ENCODE results near the gene RBM26. TPM values are rescaled to one million over a fixed set of nuclear protein-coding genes. Genes with fewer than 3 reads are reported as not detected.

Gene RBM26
- total RNA-seq, 4 donors from 2014 or later: 16.0 to 42.3 (median 25.4) TPM

DNA sequence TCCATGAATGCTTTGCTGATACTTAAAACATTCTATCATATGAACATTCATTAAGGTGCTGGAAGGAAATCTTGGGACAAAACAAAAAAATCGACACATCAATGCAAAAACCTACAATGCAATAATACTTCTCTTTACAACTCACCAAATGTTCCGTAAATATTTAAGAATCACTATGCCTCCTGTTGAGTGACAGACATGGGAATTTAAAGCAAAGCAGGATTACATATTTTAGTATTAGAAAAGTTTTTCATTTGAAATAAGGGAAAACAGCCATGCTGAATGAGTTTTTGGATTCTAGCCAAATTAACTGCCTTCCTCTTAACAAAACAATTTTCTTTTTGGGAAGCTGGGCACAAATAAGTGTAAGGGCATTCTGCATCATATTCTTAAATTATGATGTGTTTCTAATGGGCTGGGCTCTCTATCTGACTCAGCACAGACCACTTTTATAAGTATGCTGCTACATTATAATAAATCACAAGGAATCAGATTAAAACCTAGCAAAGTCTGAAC lies 93.7 kb downstream of the RBM26 start:
- TF ChIP-seq, protein P1, sequence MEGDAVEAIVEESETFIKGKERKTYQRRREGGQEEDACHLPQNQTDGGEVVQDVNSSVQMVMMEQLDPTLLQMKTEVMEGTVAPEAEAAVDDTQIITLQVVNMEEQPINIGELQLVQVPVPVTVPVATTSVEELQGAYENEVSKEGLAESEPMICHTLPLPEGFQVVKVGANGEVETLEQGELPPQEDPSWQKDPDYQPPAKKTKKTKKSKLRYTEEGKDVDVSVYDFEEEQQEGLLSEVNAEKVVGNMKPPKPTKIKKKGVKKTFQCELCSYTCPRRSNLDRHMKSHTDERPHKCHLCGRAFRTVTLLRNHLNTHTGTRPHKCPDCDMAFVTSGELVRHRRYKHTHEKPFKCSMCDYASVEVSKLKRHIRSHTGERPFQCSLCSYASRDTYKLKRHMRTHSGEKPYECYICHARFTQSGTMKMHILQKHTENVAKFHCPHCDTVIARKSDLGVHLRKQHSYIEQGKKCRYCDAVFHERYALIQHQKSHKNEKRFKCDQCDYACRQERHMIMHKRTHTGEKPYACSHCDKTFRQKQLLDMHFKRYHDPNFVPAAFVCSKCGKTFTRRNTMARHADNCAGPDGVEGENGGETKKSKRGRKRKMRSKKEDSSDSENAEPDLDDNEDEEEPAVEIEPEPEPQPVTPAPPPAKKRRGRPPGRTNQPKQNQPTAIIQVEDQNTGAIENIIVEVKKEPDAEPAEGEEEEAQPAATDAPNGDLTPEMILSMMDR (IDR thresholded peaks at IDR 0.05): no peak
- TF ChIP-seq POLR2A (IDR thresholded peaks at IDR 0.05): no peak
- Histone ChIP-seq H3K36me3 (peaks cover 0 to 23% (median 0%) of the 10 kb centered on the region in 3 donors), H3K4me1 (peaks cover 0 to 7% (median 3%) of the 10 kb centered on the region in 3 donors), H3K27ac (no peak overlapping the region), H3K27me3 (no peaks in the 10 kb centered on the region), H3K4me3 (no peak overlapping the region), H3K9me3 (no peaks in the 10 kb centered on the region)
- intact Hi-C loops (cut with DNase I): no loop called here
- WGBS, 2 donors: 46 to 69% methylated on average over 2 of the region's 2 CpGs
- DNase-seq: no peak

- 62 to 65% methylated on average over 3 of the region's 3 CpGs for WGBS, 2 donors
- intact Hi-C loops (cut with DNase I): no loop called here
- H3K36me3 ChIP-seq: peaks cover 0 to 13% (median 0%) of the 10 kb centered on the region in 3 donors
- H3K4me3 ChIP-seq: no peak overlapping the region
- no peaks in the 10 kb centered on the region for H3K27me3 ChIP-seq
- peaks cover 0 to 7% (median 3%) of the 10 kb centered on the region in 3 donors for H3K4me1 ChIP-seq
- TF ChIP-seq, protein P1 (IDR thresholded peaks at IDR 0.05): no peak
- TF ChIP-seq POLR2A (IDR thresholded peaks at IDR 0.05): no peak
- no peak overlapping the region for H3K27ac ChIP-seq
- no peaks in the 10 kb centered on the region for H3K9me3 ChIP-seq
- DNase-seq: no peak
Observed at GRCh38 chr13:79311386-79311785, 94.7 kb downstream of the RBM26 start.

DNA sequence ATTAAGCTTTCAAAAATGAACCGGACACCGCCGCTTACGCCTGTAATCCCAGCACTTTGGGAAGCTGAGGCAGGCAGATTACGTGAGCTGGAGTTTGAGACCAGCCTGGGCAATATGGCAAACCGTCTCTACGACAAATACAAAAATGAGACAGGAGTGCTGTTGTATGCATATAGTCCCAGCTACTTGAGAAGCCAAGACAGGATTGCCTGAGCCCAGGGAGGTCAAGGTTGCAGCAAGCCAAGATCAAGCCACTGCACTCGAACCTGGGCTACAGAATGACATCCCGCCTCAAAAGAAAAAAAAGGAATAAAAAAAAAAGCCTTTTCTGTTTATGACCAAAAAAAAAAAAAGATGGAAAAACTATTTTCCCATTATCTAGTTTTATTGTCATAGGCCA lies 96.4 kb downstream of the RBM26 start:
- intact Hi-C loops (cut with DNase I): no loop called here
- no peaks in the 10 kb centered on the region for H3K9me3 ChIP-seq
- no peak for DNase-seq
- H3K27ac ChIP-seq: no peak overlapping the region
- H3K4me3 ChIP-seq: no peak overlapping the region
- TF ChIP-seq POLR2A (IDR thresholded peaks at IDR 0.05): no peak
- TF ChIP-seq, protein P1 (IDR thresholded peaks at IDR 0.05): no peak
- WGBS, 2 donors: 85 to 87% methylated on average over 9 of the region's 9 CpGs
- no peaks in the 10 kb centered on the region for H3K27me3 ChIP-seq
- peaks cover 0 to 3% (median 0%) of the 10 kb centered on the region in 3 donors for H3K36me3 ChIP-seq
- peaks cover 0 to 7% (median 3%) of the 10 kb centered on the region in 3 donors for H3K4me1 ChIP-seq

- no peak for TF ChIP-seq POLR2A (IDR thresholded peaks at IDR 0.05)
- intact Hi-C loops (cut with DNase I): no loop called here
- WGBS, 2 donors: 14 to 37% methylated on average over 7 to 8 of the region's 8 CpGs
- no peak for DNase-seq
- no peaks in the 10 kb centered on the region for H3K9me3 ChIP-seq
- H3K27ac ChIP-seq: no peak overlapping the region
- H3K4me3 ChIP-seq: no peak overlapping the region
- H3K36me3 ChIP-seq: no peaks in the 10 kb centered on the region
- H3K27me3 ChIP-seq: no peaks in the 10 kb centered on the region
- peaks cover 0 to 7% (median 3%) of the 10 kb centered on the region in 3 donors for H3K4me1 ChIP-seq
Observed at GRCh38 chr13:79307866-79308298, 98.2 kb downstream of the RBM26 start.

DNA sequence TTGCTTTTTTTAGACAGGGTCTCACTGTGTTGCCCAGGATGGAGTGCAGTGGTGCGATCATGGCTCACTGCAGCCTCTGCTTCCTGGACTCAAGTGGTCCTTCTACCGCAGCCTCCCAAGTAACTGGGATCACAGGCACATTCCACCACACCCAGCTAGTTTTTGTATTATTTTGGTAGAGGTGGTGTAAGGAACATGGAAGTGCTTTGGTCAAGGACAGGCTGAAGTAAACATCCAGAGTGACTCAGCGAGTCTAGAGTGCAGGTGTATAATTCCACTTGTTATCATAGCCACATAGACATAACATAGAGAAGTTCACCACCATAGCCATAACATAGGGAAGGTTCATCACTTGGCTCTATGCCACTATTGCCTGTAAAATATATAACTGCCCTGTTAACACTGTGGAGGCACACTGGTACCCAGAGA lies 98.6 kb downstream of the RBM26 start:
- no peak overlapping the region for H3K27ac ChIP-seq
- H3K4me3 ChIP-seq: no peak overlapping the region
- intact Hi-C loops (cut with DNase I): no loop called here
- no peaks in the 10 kb centered on the region for H3K36me3 ChIP-seq
- peaks cover 0 to 7% (median 3%) of the 10 kb centered on the region in 3 donors for H3K4me1 ChIP-seq
- no peaks in the 10 kb centered on the region for H3K27me3 ChIP-seq
- TF ChIP-seq, protein P1 (IDR thresholded peaks at IDR 0.05): no peak
- no peak for TF ChIP-seq POLR2A (IDR thresholded peaks at IDR 0.05)
- no peak for DNase-seq
- 85 to 92% methylated on average over 3 of the region's 3 CpGs for WGBS, 2 donors
- no peaks in the 10 kb centered on the region for H3K9me3 ChIP-seq

DNA sequence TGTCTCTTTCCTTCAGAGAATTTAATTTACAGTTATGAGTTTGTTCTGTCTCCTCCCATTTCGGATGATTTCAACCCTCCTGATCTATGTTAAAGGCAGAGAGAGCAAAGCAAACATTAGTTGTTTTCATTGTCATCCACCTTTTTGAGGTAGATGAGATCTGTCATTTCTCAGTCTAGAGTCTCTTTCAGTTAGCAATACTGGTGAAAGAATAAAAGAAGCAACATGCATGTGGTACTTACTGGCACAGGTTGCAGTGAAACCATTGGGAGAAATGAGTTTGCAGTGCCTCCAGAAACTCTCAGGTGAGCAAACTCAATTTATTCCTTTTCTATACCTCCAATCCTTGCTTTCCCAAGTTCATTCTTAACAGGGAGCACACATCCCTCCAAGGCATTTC lies 99.4 kb downstream of the RBM26 start:
- DNase-seq: no peak
- TF ChIP-seq, protein P1 (IDR thresholded peaks at IDR 0.05): no peak
- TF ChIP-seq POLR2A (IDR thresholded peaks at IDR 0.05): no peak
- Histone ChIP-seq H3K9me3 (no peaks in the 10 kb centered on the region), H3K27me3 (no peaks in the 10 kb centered on the region), H3K27ac (no peak overlapping the region), H3K4me1 (peaks cover 0 to 7% (median 3%) of the 10 kb centered on the region in 3 donors), H3K4me3 (no peak overlapping the region), H3K36me3 (no peaks in the 10 kb centered on the region)
- WGBS, 2 donors: 22 to 67% methylated on average over 1 of the region's 1 CpG
- intact Hi-C loops (cut with DNase I): no loop called here

Measured in esophagus squamous epithelium (tissue), 5 donors.